Esophagus mucosa (tissue), 1 donor: ENCODE measurements around the gene KCNMB2. TPM values are rescaled to one million over a fixed set of nuclear protein-coding genes. Genes with fewer than 3 reads are reported as not detected.
"Not testable (repeated sequence)": the region's sequence is repeated elsewhere in the genome, so short reads cannot be mapped to it uniquely, and the experiment has no call there.

Experiments
- ATAC-seq: fragments of 200-7000 bp; cut with Tn5 transposase; one replicate; pipeline ENCODE4 v1.9.1; 2020
- total RNA-seq: library from RNA; stranded (reverse); gene quantifications from one replicate; pipeline ENCODE4 v1.2.4, GENCODE V29; 2023
- donor health status: DM: yes; HTN: yes; CAD: no.

Gene KCNMB2
- total RNA-seq, 1 donor from 2014 or later: not detected

GRCh38 chr3:178520451-178520850, 15.8 kb upstream of the KCNMB2 start:
- ATAC-seq: no peak

GRCh38 chr3:178522200-178523052, 13.8 kb upstream of the KCNMB2 start:
- no peak for ATAC-seq

DNA sequence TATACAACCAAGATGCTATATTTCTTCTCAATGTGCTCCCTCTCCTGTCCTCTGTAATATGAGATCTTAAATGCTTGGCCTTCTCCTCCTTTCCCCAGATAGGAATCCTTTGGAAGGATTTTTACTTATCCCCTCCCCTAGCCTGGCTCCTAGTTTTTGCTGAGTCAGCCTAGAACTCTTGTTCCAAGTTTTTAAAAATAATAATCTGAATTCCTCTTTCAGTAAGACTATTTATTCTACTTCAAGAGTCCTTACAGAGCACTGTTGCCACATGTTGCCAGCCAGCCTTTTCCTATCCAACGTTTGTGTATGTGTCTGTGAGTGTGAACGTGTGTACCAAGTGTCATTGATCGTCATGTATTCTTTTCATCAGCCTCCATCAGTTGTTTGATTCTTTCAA, 11.0 kb upstream of the KCNMB2 start:
- no peak for ATAC-seq

- ATAC-seq: no peak
These were observed 9.9 kb upstream of the KCNMB2 start for GRCh38 chr3:178526291-178526690.

DNA sequence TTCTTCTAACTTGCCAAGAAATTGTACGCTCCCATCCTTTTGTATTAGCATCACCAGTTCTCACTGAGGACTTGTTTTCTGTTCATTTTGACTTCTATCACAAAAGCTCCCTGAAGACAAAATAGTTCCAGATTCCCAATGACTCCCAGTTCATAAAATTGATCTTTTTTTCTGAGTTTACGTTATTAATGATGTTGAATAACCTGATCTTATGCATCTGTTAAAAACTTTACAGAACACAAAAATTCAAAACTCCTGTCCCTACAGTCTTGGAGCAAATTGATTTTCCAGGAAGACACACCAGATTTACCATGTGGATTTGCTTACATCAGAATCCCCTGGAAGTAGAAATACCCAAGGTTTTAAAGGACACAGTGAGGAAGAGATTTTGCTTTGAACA, 8.3 kb upstream of the KCNMB2 start:
- no peak for ATAC-seq

- ATAC-seq: no peak
These were observed 6.5 kb upstream of the KCNMB2 start for GRCh38 chr3:178529606-178530225.

GRCh38 chr3:178532476-178532875, 3.8 kb upstream of the KCNMB2 start:
- ATAC-seq: no peak

- ATAC-seq: no peak
These were observed 978 bp downstream of the KCNMB2 start for GRCh38 chr3:178537122-178537705.

DNA sequence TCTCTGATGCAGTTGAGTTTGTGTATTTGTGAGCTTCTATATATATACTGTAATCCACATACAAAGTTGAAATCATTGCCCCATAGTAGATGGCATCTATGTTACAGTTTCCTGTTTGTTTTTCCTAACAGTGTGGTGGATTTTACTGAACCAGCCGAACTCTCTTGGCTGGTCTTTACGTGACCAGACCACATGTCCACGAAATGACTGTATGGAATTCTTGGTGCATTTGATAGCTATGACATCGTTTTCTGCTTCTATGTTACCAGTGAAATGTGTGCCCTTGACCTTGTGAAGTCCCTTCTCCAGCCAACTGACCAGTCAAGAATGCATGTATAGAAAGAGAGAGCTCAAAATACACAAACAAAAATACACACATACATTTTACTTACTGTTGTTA, 1.8 kb downstream of the KCNMB2 start:
- ATAC-seq: no peak

- no peak for ATAC-seq
These were observed 3.9 kb downstream of the KCNMB2 start for GRCh38 chr3:178540184-178540583.

GRCh38 chr3:178545337-178545736, 9.1 kb downstream of the KCNMB2 start:
- no peak for ATAC-seq

DNA sequence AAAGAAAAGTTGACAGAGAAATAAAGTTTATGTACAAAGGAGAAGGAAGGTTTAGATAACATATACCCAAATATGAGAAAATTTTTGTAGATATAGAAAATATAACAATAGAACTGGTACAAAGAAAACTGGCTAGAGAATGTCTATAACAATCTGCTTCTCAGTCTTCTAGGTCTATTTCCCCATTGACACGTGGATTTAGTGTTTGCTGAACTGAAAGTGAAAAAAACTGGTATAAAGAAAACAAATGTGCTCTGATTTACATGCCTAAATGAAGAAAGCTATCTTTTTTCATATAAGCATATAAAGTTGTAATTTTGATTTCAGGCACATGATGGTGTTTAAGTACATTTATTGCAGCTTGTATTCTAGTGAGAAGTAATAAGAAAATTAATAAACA, 9.8 kb downstream of the KCNMB2 start:
- no peak for ATAC-seq

DNA sequence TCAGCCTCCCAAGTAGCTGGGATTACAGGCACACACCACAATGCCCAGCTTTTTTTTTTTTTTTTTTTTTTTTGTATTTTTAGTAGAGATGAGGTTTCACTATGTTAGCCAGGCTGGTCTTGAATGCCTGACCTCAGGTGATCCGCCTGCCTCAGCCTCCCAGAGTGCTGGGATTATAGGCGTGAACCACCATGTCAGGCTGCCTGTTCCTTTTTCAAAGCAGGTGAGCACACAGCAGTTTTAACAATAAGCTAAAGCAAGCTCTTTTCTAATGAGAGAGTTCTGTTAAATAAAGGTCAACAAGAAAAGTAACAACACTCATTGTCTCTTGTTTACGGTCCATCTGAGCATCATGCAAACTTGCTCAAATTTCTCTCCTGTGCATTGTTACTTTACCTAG, 13.2 kb downstream of the KCNMB2 start:
- ATAC-seq: not testable (repeated sequence)

- ATAC-seq: no peak
These were observed 15.7 kb downstream of the KCNMB2 start for GRCh38 chr3:178551916-178552321.

GRCh38 chr3:178558637-178559036, 22.4 kb downstream of the KCNMB2 start:
- no peak for ATAC-seq

- ATAC-seq: no peak
These were observed 24.5 kb downstream of the KCNMB2 start for GRCh38 chr3:178560759-178561158.

- no peak for ATAC-seq
These were observed 25.0 kb downstream of the KCNMB2 start for GRCh38 chr3:178561239-178561638.

- ATAC-seq: no peak
These were observed 26.1 kb downstream of the KCNMB2 start for GRCh38 chr3:178562143-178562946.

DNA sequence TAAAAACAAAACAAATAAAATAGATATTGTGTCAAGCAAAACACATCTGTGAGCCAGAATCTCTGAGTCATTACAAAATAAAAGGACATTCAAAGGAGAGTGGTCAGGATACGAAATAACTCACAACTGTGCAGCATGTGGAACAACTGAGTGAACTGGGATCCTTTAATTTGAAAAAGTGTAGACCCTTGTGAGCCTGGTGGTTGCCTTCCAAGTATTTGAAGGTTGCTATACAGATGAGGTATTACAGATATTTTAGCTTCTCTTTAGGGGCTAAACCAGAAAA, 26.7 kb downstream of the KCNMB2 start:
- ATAC-seq: no peak

DNA sequence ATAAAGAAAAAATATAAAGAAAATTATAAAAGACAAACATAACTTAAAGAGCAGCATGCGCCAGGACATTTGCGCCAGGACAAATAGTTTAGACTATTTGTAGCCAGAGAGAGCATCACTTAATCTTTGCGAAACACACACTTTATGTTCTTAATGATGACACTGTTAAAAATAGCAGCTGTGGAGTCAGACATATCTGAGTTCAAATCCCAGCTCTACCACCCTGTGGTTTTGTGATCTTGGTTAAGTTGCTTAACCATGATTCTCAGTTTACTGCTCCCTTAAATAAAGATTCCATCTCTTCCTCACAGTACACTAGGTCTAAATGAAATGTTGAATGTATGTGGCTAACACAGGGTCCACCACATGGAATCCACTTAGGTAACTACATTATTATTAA, 31.4 kb downstream of the KCNMB2 start:
- ATAC-seq: no peak

DNA sequence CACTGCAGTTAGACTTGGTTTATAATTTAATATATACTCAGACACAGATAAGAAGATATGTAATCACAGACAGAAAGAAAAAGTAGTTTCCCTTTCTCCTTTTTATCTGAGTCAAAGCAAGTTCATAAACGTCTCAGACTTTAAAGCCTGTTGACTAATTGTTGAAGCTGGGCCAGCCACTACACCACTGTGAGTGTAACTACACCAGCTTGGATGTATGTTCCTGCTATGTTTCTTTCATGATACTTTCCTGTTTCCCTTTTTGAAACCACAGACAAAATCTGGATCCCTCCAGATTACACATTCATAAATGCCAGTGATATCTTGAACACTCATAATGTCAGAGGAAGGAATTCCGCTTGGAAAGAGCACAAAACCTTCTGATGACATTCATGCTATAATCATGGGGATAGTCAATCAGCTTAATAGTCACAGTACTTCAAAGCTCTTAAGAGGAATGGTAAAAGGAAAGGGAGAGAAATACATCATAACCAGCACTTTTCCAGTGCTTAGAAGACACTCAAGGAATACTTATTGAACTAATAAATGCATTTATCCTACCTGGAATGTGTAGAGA, 32.0 kb downstream of the KCNMB2 start:
- ATAC-seq: no peak

DNA sequence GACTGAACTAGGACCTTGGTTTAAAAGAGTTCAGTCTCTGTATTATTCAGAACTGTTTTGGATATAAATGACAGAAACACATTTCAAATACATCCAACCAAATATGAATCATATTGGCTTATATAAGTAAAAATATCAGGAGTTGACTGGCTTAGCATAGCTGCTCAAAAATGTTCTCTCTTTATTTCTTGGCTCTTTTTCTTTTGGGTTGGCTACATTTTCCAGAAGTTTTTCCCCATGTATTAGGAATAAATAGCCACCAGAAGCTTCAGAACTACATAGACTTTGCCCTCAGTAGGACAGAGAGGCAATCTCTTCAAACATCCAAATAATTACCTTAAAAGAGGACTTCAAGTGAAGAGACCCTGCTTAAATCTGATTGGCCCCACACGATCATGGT, 32.7 kb downstream of the KCNMB2 start:
- no peak for ATAC-seq

GRCh38 chr3:178569826-178570225, 33.6 kb downstream of the KCNMB2 start:
- no peak for ATAC-seq
